GM21717 (cell line): ENCODE measurements around the gene CDCP2.
"Not testable (repeated sequence)": the region's sequence is repeated elsewhere in the genome, so short reads cannot be mapped to it uniquely, and the experiment has no call there.

Experiments
- ATAC-seq: cut with Tn5 transposase; IDR thresholded peaks from one replicate; pipeline ENCODE4 v1.9.1; 2021; ENCODE audit warnings: mild to moderate bottlenecking, moderate library complexity; ENCODE audit not compliant: unreplicated experiment

CDCP2 gene

GRCh38 chr1:54118704-54119103, 34.1 kb downstream of the CDCP2 start:
- no peak for ATAC-seq

GRCh38 chr1:54117815-54118563, 34.8 kb downstream of the CDCP2 start:
- ATAC-seq, result no peak

- no peak for ATAC-seq
These were observed 37.3 kb downstream of the CDCP2 start for GRCh38 chr1:54115520-54115919.

DNA sequence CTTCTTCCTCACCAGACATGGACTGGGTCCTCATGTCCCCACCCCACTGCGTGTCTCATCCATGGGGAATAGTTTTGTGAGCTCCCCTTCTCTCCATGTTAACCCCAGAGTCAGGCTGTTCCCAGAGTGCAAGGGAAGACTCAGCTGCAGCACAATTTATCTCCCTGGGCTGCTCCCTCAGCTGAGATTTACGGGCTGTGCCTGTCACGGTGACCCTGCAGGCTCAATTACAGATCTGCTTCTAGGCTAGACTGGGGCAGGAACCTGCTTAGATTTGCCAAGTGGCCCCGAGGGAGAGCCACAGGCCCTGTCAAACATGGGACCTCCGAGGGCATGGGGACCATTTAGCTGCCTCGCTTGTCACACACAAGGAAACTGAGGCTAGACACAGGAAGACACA, 37.8 kb downstream of the CDCP2 start:
- no peak for ATAC-seq

DNA sequence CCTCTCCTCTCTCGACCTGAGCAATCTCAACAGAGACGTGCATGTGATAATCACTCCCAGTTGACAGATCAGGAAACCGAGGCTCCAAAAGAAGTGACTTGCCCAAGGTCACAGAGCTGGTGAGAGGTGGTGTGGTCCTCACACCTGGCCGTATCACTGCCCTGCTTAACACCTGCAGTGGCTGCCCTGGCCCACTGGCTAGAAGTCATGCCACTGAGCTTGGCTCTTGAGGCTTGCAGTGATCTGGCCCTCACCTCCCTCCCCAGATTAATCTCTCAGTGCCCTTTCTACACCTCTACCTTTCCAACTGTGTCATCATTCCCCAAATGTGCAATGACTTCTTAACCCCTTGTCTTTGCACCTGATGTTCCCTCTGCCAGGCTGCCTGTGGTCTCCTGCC, 38.8 kb downstream of the CDCP2 start:
- no peak for ATAC-seq

- no peak for ATAC-seq
These were observed 40.0 kb downstream of the CDCP2 start for GRCh38 chr1:54112705-54113368.

- no peak for ATAC-seq
These were observed 40.8 kb downstream of the CDCP2 start for GRCh38 chr1:54112027-54112426.

GRCh38 chr1:54111624-54112023, 41.2 kb downstream of the CDCP2 start:
- ATAC-seq, result no peak

DNA sequence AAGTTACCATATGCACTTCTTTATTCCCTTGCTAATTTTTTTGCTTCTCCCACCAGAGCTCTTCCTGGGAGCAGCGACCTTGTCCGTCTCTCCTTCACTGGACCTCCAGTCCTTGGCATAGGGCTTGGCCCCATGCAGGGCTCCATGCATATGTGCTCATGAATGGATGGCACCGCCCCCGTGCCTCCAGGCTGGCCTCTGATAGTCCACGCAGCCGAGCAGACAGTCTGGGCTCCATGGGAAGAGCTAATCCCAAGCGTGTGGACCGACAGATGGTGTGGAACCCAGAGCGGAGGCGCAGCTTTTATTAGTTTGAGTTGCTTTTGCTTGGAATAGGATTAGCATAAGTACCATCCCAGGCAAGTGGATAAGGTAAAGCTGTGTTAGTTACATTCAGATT, 41.8 kb downstream of the CDCP2 start:
- ATAC-seq, result no peak

GRCh38 chr1:54109129-54110090, 43.4 kb downstream of the CDCP2 start:
- ATAC-seq, result no peak

- ATAC-seq, result no peak
These were observed 44.6 kb downstream of the CDCP2 start for GRCh38 chr1:54108156-54108555.

- no peak for ATAC-seq
These were observed 45.7 kb downstream of the CDCP2 start for GRCh38 chr1:54107131-54107530.

GRCh38 chr1:54105736-54106269, 47.0 kb downstream of the CDCP2 start:
- no peak for ATAC-seq

DNA sequence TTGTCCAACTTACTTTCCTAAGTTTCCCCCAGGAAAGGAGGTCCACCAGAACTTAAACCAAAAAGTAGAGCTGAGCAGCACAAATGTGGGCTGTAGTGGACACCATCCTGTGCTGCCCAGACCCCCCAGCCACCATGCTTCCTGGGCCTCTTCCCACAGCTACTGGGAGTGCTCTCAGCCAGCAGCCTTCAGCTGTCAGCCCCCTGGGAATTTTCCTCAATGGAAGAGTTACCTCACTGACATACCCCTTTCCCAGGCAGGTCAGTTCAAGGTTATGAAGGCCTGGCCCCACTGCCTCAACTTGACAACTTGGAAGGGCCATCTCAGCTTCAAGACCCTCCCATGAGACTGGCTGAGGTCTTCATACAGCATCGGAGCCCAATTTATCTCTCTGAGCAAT, 47.7 kb downstream of the CDCP2 start:
- ATAC-seq, result no peak

- ATAC-seq, result not testable (repeated sequence)
These were observed 48.2 kb downstream of the CDCP2 start for GRCh38 chr1:54104613-54105012.

DNA sequence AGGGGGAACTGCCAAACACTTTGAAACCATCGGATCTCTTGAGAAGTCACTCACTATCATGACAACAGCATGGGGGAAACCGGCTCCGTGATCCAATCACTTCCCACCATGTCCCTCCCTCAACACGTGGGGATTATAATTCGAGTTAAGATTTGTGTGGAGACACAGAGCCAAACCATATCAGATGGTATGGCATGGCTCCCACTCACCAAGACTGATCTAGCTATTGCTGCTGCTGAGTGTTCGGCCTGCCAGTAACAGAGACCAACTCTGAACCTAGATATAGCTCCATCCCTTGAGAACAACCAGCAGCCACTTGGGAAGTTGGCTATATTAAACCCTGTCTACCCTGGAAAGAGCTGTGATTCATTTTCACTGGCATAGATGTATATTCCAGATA, 49.4 kb downstream of the CDCP2 start:
- ATAC-seq, result no peak

GRCh38 chr1:54100500-54100899, 52.3 kb downstream of the CDCP2 start:
- ATAC-seq, result no peak

- ATAC-seq, result no peak
These were observed 53.7 kb downstream of the CDCP2 start for GRCh38 chr1:54099061-54099610.

GRCh38 chr1:54096877-54097240, 55.9 kb downstream of the CDCP2 start:
- no peak for ATAC-seq

- no peak for ATAC-seq
These were observed 56.4 kb downstream of the CDCP2 start for GRCh38 chr1:54096227-54096876.
